D341Med (cell line): ENCODE measurements around the gene FADD.
A peak's percentile ranks its signal among the peaks of the same experiment; 100 is the strongest.

Experiments
- DNase-seq: peaks from one replicate; pipeline ENCODE4 v3.0.0; 2012; ENCODE audit warnings: low spot score

Gene FADD

GRCh38 chr11:70202920-70203750 lies at the start of gene FADD:
TSS of gene FADD (plus strand) at chr11:70203296. CDS start at chr11:70203460, 164 bp downstream.
- DNase-seq = peak; percentile 97

- DNase-seq = no peak
These were observed 47.7 kb upstream of the FADD start for GRCh38 chr11:70155386-70155785.

- no peak for DNase-seq
These were observed 46.6 kb upstream of the FADD start for GRCh38 chr11:70156291-70157037.

GRCh38 chr11:70158201-70158600 lies 44.9 kb upstream of the FADD start:
- no peak for DNase-seq

GRCh38 chr11:70158757-70159389 lies 44.2 kb upstream of the FADD start:
- no peak for DNase-seq

- DNase-seq = no peak
These were observed 43.2 kb upstream of the FADD start for GRCh38 chr11:70159627-70160570.

- no peak for DNase-seq
These were observed 42.0 kb upstream of the FADD start for GRCh38 chr11:70161043-70161625.

- DNase-seq = no peak
These were observed 38.4 kb upstream of the FADD start for GRCh38 chr11:70164705-70165104.

GRCh38 chr11:70167120-70167519 lies 36.0 kb upstream of the FADD start:
- DNase-seq = no peak

GRCh38 chr11:70167723-70168404 lies 35.2 kb upstream of the FADD start:
- no peak for DNase-seq

- DNase-seq = no peak
These were observed 34.7 kb upstream of the FADD start for GRCh38 chr11:70168405-70168754.

- DNase-seq = no peak
These were observed 34.0 kb upstream of the FADD start for GRCh38 chr11:70169127-70169526.

GRCh38 chr11:70169632-70170031 lies 33.5 kb upstream of the FADD start:
- no peak for DNase-seq

- no peak for DNase-seq
These were observed 32.4 kb upstream of the FADD start for GRCh38 chr11:70170596-70171210.

GRCh38 chr11:70173018-70173417 lies 30.1 kb upstream of the FADD start:
- DNase-seq = no peak

GRCh38 chr11:70174547-70175235 lies 28.4 kb upstream of the FADD start:
- DNase-seq = no peak

- DNase-seq = no peak
These were observed 27.8 kb upstream of the FADD start for GRCh38 chr11:70175236-70175698.

GRCh38 chr11:70176940-70177689 lies 26.0 kb upstream of the FADD start:
- peak; percentile 78 for DNase-seq

GRCh38 chr11:70180906-70181305 lies 22.2 kb upstream of the FADD start:
- DNase-seq = no peak
